WERI-Rb-1 (cell line): Measurements from ENCODE around the gene ATRNL1.

Experiments used
- DNase-seq: peaks from one replicate; pipeline ENCODE4 v3.0.0-alpha.2; 2020
- H3K27ac ChIP-seq: fragments of 250-450 bp; sonication (Bioruptor Pico); 2 replicates; pipeline ENCODE4 v1.5.1; 2020; ENCODE audit warnings: mild to moderate bottlenecking, moderate library complexity
- H3K27me3 ChIP-seq: fragments of 250-450 bp; sonication (Bioruptor Pico); 2 replicates; pipeline ENCODE4 v1.5.1; 2021; ENCODE audit warnings: mild to moderate bottlenecking, low read depth, moderate library complexity; ENCODE audit not compliant: insufficient read depth, severe bottlenecking
- H3K36me3 ChIP-seq: fragments of 250-450 bp; sonication (Bioruptor Pico); 2 replicates; pipeline ENCODE4 v1.5.1; 2020; ENCODE audit warnings: mild to moderate bottlenecking, moderate library complexity
- H3K4me3 ChIP-seq: 2 replicates; pipeline ENCODE4 v1.5.1; 2011; ENCODE audit warnings: low read depth, mild to moderate bottlenecking, control low read depth, low read length
- H3K9me3 ChIP-seq: fragments of 250-450 bp; sonication (Bioruptor Pico); 2 replicates; pipeline ENCODE4 v1.5.1; 2021; ENCODE audit warnings: mild to moderate bottlenecking, moderate library complexity; ENCODE audit not compliant: severe bottlenecking
- TF ChIP-seq, protein P1 (sequence below): IDR thresholded peaks from 2 replicates; pipeline ENCODE4 v1.5.1; 2011; ENCODE audit warnings: low read depth, mild to moderate bottlenecking, control low read depth, inconsistent platforms, low read length

ATRNL1 gene

DNA sequence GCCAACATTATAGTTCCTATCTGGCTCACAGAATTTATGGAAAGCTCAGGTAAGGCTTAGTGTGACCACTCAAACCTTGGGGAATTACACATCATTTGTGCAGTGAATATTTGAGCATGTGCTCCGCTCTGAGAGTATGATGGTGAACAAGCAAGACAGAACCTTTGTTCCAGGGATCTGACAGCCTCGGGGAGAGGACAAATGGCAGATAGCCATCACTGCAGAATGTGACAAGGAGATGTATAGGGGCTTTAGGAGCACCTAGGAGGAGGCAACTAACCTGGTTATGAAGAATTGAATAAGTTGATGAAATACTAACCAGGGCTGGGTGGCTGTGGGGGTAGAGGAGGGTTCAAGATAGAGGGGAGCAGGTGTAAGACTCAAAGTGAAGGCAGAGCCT, 889.4 kb downstream of the ATRNL1 start:
- Histone ChIP-seq H3K9me3 (peaks cover 4% of the 10 kb centered on the region), H3K36me3 (no peaks in the 10 kb centered on the region), H3K4me3 (no peak overlapping the region), H3K27ac (no peak overlapping the region), H3K27me3 (no peaks in the 10 kb centered on the region)
- TF ChIP-seq, protein P1, sequence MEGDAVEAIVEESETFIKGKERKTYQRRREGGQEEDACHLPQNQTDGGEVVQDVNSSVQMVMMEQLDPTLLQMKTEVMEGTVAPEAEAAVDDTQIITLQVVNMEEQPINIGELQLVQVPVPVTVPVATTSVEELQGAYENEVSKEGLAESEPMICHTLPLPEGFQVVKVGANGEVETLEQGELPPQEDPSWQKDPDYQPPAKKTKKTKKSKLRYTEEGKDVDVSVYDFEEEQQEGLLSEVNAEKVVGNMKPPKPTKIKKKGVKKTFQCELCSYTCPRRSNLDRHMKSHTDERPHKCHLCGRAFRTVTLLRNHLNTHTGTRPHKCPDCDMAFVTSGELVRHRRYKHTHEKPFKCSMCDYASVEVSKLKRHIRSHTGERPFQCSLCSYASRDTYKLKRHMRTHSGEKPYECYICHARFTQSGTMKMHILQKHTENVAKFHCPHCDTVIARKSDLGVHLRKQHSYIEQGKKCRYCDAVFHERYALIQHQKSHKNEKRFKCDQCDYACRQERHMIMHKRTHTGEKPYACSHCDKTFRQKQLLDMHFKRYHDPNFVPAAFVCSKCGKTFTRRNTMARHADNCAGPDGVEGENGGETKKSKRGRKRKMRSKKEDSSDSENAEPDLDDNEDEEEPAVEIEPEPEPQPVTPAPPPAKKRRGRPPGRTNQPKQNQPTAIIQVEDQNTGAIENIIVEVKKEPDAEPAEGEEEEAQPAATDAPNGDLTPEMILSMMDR: no peak
- no peak for DNase-seq

DNA sequence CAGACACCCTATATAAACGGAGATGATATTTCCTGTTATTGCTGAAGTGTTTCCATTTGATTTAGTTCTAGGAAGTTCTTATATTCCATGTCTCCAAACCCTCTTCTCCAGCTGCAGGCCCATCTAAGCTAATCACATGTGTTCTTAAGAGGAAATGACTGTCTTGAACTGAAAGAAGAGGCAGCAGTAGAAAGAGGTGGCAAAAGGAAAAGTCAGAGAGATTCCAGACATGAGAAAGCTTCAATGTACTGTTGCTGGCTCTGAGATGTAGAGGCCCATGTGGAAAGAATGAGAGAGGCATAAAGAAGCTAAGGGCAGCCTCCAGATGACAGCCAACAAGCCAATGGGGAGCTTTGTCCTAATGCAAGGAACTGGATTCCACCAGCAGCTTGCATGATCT, 892.6 kb downstream of the ATRNL1 start:
- TF ChIP-seq, protein P1: no peak

DNA sequence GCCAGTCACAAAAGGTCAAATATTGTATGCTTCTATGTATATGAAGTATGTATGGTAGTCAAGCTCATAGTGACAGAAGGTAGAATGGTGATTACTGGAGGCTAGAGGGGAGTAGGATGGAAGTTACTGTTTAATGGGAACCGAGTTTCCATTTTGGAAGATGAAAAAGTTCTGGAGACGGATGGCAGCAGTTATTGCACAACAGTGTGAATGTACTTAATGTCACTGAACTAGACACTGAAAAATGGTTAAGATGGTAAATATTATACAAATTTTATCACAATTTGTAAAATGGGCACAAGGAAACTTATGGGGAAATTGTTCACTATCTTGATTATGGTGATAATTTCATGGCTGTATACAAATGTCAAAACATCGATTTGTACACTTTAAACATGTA, 895.2 kb downstream of the ATRNL1 start:
- H3K9me3 ChIP-seq: peaks cover 4% of the 10 kb centered on the region
- no peak overlapping the region for H3K27ac ChIP-seq
- no peak overlapping the region for H3K4me3 ChIP-seq
- no peak for DNase-seq
- no peaks in the 10 kb centered on the region for H3K36me3 ChIP-seq
- TF ChIP-seq, protein P1: no peak
- no peaks in the 10 kb centered on the region for H3K27me3 ChIP-seq

More for the DNA sequence above, 892.6 kb downstream of the ATRNL1 start:
- H3K4me3 ChIP-seq: no peak overlapping the region
- peaks cover 4% of the 10 kb centered on the region for H3K9me3 ChIP-seq
- H3K36me3 ChIP-seq: no peaks in the 10 kb centered on the region
- DNase-seq: no peak
- H3K27ac ChIP-seq: no peak overlapping the region
- no peaks in the 10 kb centered on the region for H3K27me3 ChIP-seq

DNA sequence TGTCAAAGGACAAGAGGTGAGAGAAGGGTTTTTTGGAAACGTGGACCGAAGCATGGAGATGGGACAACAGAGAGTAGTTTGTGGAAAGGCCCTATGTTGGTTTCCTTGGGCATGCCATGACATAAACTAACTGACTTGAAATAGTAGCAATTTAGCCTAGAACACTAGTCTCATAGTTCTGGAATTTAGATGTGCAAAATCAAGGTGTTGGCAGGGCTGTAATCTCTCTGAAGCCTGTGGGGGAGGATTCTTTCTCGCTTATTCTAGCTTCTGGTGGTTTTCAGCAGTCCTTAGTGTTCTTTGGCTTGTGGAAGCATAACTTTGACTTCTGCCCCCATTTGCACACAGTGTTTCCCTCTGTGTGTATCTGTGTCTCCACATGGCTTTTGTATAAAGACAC, 896.5 kb downstream of the ATRNL1 start:
- peaks cover 13% of the 10 kb centered on the region for H3K9me3 ChIP-seq
- no peak overlapping the region for H3K27ac ChIP-seq
- TF ChIP-seq, protein P1: no peak
- H3K36me3 ChIP-seq: no peaks in the 10 kb centered on the region
- no peak for DNase-seq
- no peak overlapping the region for H3K4me3 ChIP-seq
- no peaks in the 10 kb centered on the region for H3K27me3 ChIP-seq

DNA sequence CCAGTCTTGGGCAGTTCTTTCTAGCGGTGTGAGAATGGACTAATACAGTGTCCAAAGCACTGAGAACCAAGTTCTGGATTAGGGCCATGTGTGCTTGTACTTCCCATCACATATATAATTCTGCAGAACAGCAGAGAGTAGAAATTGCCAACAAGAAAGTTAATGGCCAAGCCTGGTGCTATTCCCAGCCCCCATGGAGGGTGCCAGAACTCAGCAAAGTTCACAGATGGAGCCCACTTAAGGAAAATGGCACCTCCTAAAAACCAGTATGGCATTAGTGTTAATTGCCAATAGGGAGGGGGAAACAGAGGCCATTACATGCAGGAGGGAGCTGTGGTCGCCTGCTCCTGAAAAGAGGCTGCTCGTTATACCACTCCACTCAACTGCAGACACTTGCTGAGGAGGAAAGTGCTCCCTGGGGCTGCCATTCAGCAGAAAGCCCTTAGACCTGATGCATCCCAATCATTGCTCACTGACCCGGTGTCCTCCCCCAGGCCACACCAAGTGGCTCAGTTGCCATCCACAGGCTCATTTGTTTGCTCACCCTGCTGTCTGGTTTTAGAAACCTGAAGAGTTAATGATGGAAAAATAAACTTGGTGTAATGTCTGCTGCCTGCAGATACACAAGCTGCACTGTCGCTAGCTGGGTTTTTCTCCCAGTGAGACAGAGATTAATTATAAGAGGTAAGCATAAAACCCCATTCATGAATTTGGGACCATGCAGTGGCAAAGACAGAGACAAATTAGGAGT, 899.2 kb downstream of the ATRNL1 start:
- no peak for DNase-seq
- Histone ChIP-seq H3K9me3 (peaks cover 14% of the 10 kb centered on the region), H3K36me3 (no peaks in the 10 kb centered on the region), H3K27ac (no peak overlapping the region), H3K27me3 (no peaks in the 10 kb centered on the region), H3K4me3 (no peak overlapping the region)
- TF ChIP-seq, protein P1: no peak

DNA sequence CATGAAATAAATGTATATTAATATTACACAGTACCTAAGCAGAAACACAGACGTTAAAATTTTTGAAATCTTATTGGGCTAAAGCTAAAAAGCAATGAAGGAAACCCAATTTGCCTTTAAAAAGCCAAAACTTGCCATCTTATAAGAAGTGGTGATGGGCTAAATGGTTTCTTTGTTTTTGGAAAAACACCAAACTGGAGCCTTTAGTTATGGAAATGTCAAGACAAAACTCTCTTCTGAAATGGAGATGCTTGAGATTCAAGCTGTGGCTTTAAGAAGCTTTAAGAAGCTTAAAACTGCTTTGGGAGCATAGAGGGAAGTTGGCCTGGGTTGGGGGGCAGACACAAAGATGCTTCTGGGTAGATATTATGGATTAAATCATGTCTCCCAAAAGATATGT, 902.9 kb downstream of the ATRNL1 start:
- peaks cover 21% of the 10 kb centered on the region for H3K9me3 ChIP-seq
- TF ChIP-seq, protein P1: no peak
- DNase-seq: no peak
- H3K27ac ChIP-seq: no peak overlapping the region
- no peaks in the 10 kb centered on the region for H3K36me3 ChIP-seq
- H3K4me3 ChIP-seq: no peak overlapping the region
- H3K27me3 ChIP-seq: no peaks in the 10 kb centered on the region
